ENCODE measurements around the gene BLID.

GRCh38 chr11:122115524-122116379 is at the start of gene BLID:
- TF ChIP-seq POLR2A (IDR thresholded peaks at IDR 0.05) (no peak), POLR2AphosphoS5 (IDR thresholded peaks at IDR 0.05) (peak; percentile 22 to 60 (median 38))
- TF ChIP-seq, protein P1, sequence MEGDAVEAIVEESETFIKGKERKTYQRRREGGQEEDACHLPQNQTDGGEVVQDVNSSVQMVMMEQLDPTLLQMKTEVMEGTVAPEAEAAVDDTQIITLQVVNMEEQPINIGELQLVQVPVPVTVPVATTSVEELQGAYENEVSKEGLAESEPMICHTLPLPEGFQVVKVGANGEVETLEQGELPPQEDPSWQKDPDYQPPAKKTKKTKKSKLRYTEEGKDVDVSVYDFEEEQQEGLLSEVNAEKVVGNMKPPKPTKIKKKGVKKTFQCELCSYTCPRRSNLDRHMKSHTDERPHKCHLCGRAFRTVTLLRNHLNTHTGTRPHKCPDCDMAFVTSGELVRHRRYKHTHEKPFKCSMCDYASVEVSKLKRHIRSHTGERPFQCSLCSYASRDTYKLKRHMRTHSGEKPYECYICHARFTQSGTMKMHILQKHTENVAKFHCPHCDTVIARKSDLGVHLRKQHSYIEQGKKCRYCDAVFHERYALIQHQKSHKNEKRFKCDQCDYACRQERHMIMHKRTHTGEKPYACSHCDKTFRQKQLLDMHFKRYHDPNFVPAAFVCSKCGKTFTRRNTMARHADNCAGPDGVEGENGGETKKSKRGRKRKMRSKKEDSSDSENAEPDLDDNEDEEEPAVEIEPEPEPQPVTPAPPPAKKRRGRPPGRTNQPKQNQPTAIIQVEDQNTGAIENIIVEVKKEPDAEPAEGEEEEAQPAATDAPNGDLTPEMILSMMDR (IDR thresholded peaks at IDR 0.05): peak; percentile 21 to 54 (median 46)
